HPDE6-E6E7 (cell line): ENCODE measurements around the gene GAS7.
"Not testable (repeated sequence)": the region's sequence is repeated elsewhere in the genome, so short reads cannot be mapped to it uniquely, and the experiment has no call there.

Experiments used
- DNase-seq: peaks from one replicate; pipeline ENCODE4 v3.0.0; 2011; ENCODE audit warnings: missing footprints; ENCODE audit errors: extremely low spot score

The GAS7 gene

GRCh38 chr17:10072556-10073425 lies 125.6 kb downstream of the GAS7 start:
- no peak for DNase-seq

GRCh38 chr17:10072086-10072485 lies 126.3 kb downstream of the GAS7 start:
- no peak for DNase-seq

- DNase-seq, result no peak
These were observed 127.3 kb downstream of the GAS7 start for GRCh38 chr17:10071141-10071540.

DNA sequence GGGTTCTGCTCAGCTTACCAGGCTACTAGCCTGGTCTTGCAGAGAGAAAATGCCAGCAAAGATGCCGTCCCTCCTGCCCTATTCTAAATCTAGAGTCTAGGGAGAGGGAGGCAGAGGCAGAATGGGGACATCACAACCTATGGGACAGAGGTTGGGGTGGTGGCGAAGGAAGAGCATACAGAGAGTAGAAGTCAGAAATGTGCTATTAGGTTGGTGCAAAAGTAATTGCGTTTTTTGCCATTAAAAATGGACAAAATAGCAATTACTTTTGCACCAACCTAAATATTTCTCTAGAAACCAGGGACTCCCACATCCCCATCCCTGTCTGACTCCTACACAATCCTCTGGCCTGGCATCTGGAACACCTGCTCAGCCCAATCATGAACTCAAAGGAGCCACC lies 127.7 kb downstream of the GAS7 start:
- DNase-seq, result no peak

GRCh38 chr17:10069301-10069700 lies 129.1 kb downstream of the GAS7 start:
- DNase-seq, result no peak

GRCh38 chr17:10067446-10068143 lies 130.8 kb downstream of the GAS7 start:
- DNase-seq, result no peak

DNA sequence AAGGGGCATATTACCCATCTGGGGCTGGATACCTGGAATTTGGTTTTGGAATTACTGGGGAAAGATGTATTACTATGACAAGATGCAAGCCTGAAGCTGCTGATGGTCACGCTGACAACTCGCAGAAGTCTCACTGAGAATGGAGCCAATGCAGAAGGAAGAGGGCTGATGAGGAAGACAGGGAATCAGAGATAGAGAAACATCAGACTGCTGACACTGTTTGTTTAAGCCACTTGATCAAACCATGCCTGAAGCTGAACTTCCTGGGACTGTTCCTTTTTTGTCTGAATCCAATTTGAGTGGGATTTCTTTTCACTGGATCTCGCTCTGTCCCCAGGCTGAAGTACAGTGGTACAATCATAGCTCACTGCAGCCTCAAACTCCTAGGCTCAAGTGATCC lies 133.9 kb downstream of the GAS7 start:
- no peak for DNase-seq

GRCh38 chr17:10063730-10064241 lies 134.6 kb downstream of the GAS7 start:
- no peak for DNase-seq

DNA sequence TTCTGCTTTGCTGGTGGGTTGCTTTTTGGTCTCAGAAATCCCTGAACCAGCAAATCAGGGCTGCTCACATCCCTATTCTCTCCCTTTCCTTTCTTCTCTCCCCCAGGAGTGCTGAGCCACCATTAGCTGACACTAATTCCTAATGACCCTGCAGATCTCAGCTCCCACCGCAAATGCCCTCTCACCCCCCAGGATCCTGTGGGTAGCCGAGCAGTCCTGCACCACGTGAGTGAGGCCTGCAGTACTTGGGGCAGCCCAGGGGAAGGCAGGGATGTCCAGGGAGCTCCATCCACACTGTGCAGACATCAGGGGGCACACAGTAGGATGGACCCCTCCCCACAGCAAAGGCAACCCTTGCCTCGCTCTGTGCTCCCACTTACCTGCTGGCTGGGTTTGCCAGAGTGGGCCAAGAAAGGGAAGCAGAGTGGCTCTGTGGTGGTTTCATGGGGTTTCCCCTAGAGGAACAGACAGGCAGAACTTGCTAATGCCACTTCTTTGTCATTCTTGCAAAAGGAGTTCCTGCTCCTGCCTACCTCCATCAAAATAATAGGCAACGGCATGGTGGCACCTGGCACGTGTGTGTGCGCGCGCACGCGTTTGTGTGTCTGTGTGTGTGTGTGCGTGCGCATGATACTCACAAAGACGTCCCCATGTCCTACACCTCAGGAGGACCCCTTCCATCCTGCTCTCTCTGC lies 135.6 kb downstream of the GAS7 start:
- no peak for DNase-seq

GRCh38 chr17:10061111-10061845 lies 137.1 kb downstream of the GAS7 start:
- DNase-seq, result no peak

DNA sequence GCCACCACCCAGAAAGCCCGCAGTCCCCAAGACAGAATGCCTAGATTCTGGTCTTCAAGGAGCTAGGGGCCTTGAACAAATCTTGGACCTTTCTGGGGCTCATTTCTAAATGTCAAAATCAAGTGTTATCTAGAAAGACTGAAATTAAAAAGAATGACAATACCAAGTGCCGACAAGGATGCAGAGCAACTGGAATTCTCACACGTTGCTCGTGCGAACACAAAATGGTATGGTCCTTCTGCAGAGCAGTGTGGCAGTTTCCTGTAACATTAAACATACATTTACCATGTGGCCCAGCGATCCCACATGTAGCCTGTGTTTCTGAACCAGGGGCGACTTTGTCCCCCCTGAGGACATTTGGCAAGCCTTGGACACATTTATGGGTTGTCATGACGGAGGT lies 137.9 kb downstream of the GAS7 start:
- DNase-seq, result no peak

- DNase-seq, result no peak
These were observed 138.7 kb downstream of the GAS7 start for GRCh38 chr17:10059684-10060211.

GRCh38 chr17:10058921-10059683 lies 139.3 kb downstream of the GAS7 start:
- no peak for DNase-seq

DNA sequence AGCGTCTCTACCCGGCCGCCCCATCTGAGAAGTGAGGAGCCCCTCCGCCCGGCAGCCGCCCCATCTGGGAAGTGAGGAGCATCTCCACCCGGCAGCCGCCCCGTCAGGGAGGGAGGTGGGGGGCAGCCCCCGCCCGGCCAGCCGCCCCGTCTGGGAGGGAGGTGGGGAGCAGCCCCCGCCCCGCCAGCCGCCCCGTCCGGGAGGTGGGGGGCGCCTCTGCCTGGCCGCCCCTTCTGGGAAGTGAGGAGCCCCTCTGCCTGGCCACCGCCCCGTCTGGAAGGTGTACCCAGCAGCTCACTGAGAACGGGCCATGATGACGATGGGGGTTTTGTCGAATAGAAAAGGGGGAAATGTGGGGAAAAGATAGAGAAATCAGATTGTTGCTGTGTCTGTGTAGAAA lies 140.9 kb downstream of the GAS7 start:
- DNase-seq, result not testable (repeated sequence)

- DNase-seq, result no peak
These were observed 143.0 kb downstream of the GAS7 start for GRCh38 chr17:10055262-10055975.

GRCh38 chr17:10053782-10054540 lies 144.4 kb downstream of the GAS7 start:
- no peak for DNase-seq

- no peak for DNase-seq
These were observed 146.1 kb downstream of the GAS7 start for GRCh38 chr17:10052106-10052813.

DNA sequence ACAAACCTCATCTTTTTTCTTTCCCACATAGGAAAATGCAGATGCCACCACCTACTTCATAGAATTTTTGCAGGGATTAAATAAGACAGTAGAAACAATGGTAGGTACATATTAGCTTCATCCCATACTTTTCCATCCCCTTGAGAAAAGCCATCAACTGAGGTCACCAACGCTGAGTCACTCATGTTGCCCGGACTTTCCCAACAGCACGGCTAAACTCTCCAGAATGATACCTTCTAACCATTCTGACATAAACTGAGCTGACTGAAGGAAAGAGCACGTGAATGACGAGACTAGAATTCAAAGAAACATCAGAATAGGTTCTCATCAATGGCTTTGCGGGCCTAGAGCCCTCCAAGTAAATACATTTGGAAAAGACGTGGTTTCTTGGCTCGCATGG lies 147.3 kb downstream of the GAS7 start:
- no peak for DNase-seq
